Measurements from ENCODE around the gene FLNA.

DNA sequence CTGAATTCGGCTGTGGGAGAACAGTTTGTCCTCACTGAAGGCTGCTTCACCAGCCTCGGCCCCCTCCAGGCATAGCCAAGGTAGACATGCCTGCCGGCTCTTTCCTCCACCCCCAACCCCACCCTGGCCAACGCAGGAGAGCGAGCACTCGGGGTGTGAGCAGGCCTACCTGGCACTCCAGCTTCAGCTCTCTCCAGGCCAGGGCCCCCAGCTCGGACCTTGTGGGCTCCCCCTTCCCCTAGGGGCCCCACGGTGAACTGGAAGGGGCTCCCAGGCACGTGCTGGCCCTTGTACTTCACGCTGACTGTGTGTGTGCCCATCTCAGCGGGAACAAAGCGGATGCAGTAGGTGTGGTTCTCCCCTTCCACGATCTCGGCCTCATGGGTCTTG lies 22.4 kb downstream of the FLNA start:
- TF ChIP-seq, protein P1, sequence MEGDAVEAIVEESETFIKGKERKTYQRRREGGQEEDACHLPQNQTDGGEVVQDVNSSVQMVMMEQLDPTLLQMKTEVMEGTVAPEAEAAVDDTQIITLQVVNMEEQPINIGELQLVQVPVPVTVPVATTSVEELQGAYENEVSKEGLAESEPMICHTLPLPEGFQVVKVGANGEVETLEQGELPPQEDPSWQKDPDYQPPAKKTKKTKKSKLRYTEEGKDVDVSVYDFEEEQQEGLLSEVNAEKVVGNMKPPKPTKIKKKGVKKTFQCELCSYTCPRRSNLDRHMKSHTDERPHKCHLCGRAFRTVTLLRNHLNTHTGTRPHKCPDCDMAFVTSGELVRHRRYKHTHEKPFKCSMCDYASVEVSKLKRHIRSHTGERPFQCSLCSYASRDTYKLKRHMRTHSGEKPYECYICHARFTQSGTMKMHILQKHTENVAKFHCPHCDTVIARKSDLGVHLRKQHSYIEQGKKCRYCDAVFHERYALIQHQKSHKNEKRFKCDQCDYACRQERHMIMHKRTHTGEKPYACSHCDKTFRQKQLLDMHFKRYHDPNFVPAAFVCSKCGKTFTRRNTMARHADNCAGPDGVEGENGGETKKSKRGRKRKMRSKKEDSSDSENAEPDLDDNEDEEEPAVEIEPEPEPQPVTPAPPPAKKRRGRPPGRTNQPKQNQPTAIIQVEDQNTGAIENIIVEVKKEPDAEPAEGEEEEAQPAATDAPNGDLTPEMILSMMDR (IDR thresholded peaks at IDR 0.05; ENCODE audit: low read length) = no peak
- TF ChIP-seq EZH2 (optimal IDR thresholded peaks at IDR 0.05; ENCODE audit: low read depth, low read length) (no peak), EZH2phosphoT487 (IDR thresholded peaks at IDR 0.05; ENCODE audit: low read length) (no peak)
